GM21423 (cell line): ENCODE measurements around the gene PPP1R14B.

ENCODE experiments used
- ATAC-seq: cut with Tn5 transposase; IDR thresholded peaks from one replicate; pipeline ENCODE4 v1.9.1; 2021; ENCODE audit warnings: mild to moderate bottlenecking, moderate library complexity; ENCODE audit not compliant: unreplicated experiment

The PPP1R14B gene

GRCh38 chr11:64246871-64247728, at the start of gene PPP1R14B:
TSS of gene PPP1R14B (minus strand) at chr11:64246943. CDS start at chr11:64246673, 270 bp downstream.
- ATAC-seq = no peak

GRCh38 chr11:64296236-64296635, 49.5 kb upstream of the PPP1R14B start:
- no peak for ATAC-seq

- ATAC-seq = no peak
These were observed 49.0 kb upstream of the PPP1R14B start for GRCh38 chr11:64295760-64296159.

- ATAC-seq = no peak
These were observed 48.0 kb upstream of the PPP1R14B start for GRCh38 chr11:64294774-64295173.

GRCh38 chr11:64292460-64293254, 45.9 kb upstream of the PPP1R14B start:
- no peak for ATAC-seq

GRCh38 chr11:64291752-64292459, 45.2 kb upstream of the PPP1R14B start:
- no peak for ATAC-seq

- no peak for ATAC-seq
These were observed 44.6 kb upstream of the PPP1R14B start, which contains the start of gene KCNK4 for GRCh38 chr11:64291262-64291751. TSS of gene KCNK4 (plus strand) at chr11:64291302. CDS start at chr11:64293019, 1,717 bp downstream.

GRCh38 chr11:64290352-64291261, 43.9 kb upstream of the PPP1R14B start:
- ATAC-seq = no peak

- ATAC-seq = no peak
These were observed 42.3 kb upstream of the PPP1R14B start for GRCh38 chr11:64289002-64289564.

GRCh38 chr11:64288353-64288750, 41.6 kb upstream of the PPP1R14B start:
- ATAC-seq = no peak

- ATAC-seq = no peak
These were observed 41.1 kb upstream of the PPP1R14B start for GRCh38 chr11:64287676-64288352.

GRCh38 chr11:64286801-64287159, 40.0 kb upstream of the PPP1R14B start:
- no peak for ATAC-seq

GRCh38 chr11:64285885-64286800, 39.4 kb upstream of the PPP1R14B start:
- peak; percentile 0 for ATAC-seq

- peak; percentile 56 for ATAC-seq
These were observed 38.5 kb upstream of the PPP1R14B start, which contains the start of gene GPR137 for GRCh38 chr11:64284962-64285884. TSS of gene GPR137 (plus strand) at chr11:64285848. CDS start at chr11:64286525, 677 bp downstream.

GRCh38 chr11:64284048-64284961, 37.6 kb upstream of the PPP1R14B start, which contains the start of gene BAD:
TSS of gene BAD (minus strand) at chr11:64284665. CDS start at chr11:64284368, 297 bp downstream.
- peak; percentile 68 for ATAC-seq

- no peak for ATAC-seq
These were observed 36.3 kb upstream of the PPP1R14B start for GRCh38 chr11:64283092-64283491.
